IMR-90 (cell line): ENCODE data around the gene RUNDC3A. TPM values are rescaled to one million over a fixed set of nuclear protein-coding genes. Genes with fewer than 3 reads are reported as not detected.

Source experiments
- ATAC-seq: fragments of 200-7000 bp; cut with Tn5 transposase; 2 replicates; pipeline ENCODE4 v1.9.1; 2020; ENCODE audit warnings: low read depth, mild to moderate bottlenecking, moderate library complexity
- BruUV-seq: library from RNA; stranded (reverse); fragments of 400-500 nt; replicated peaks from 2 replicates; lab custom pipeline; 2021; lab: Mats Ljungman, UMichigan
- CTCF ChIA-PET: fragments of 300-600 bp; formaldehyde crosslinking; extraction: SDS; loops from one replicate; lab custom pipeline; 2021; ENCODE audit warnings: antibody characterized with exemption; lab: Yijun Ruan, JAX
- POLR2A ChIA-PET: fragments of 300-600 bp; sonication (Branson Sonifier 250); formaldehyde crosslinking; loops from one replicate; lab custom pipeline; 2022; ENCODE audit warnings: antibody characterized with exemption; ENCODE audit not compliant: unreplicated experiment; lab: Charles Lee
- DNase-seq: peaks from one replicate; pipeline ENCODE4 v3.0.0; 2013
- H2AFZ ChIP-seq: replicated peaks from 2 replicates; pipeline ENCODE3; 2013; ENCODE audit warnings: low read length, mild to moderate bottlenecking; ENCODE audit not compliant: poor library complexity
- H2AK5ac ChIP-seq: 2 replicates; pipeline ENCODE4 v1.6.1; 2013; ENCODE audit warnings: low read depth, low read length, inconsistent platforms
- H2AK9ac ChIP-seq: replicated peaks from 2 replicates; pipeline ENCODE3; 2013; ENCODE audit warnings: mild to moderate bottlenecking, low read depth, low read length, moderate library complexity; ENCODE audit not compliant: poor library complexity
- H2BK120ac ChIP-seq: 2 replicates; pipeline ENCODE4 v1.6.1; 2013; ENCODE audit warnings: low read depth, low read length, inconsistent platforms
- H2BK15ac ChIP-seq: 3 replicates; pipeline ENCODE4 v1.6.1; 2013; ENCODE audit warnings: low read depth, low read length, inconsistent platforms
- H2BK20ac ChIP-seq: 2 replicates; pipeline ENCODE4 v1.6.1; 2013; ENCODE audit warnings: low read depth, mild to moderate bottlenecking, inconsistent platforms, low read length, moderate library complexity
- H2BK5ac ChIP-seq: 2 replicates; pipeline ENCODE4 v1.6.1; 2013; ENCODE audit warnings: mild to moderate bottlenecking, low read depth, low read length, inconsistent platforms; ENCODE audit not compliant: poor library complexity, severe bottlenecking
- H3K14ac ChIP-seq: replicated peaks from 2 replicates; pipeline ENCODE4 v1.6.1; 2013; ENCODE audit warnings: low read depth, low read length, inconsistent platforms
- H3K18ac ChIP-seq: 2 replicates; pipeline ENCODE4 v1.6.1; 2013; ENCODE audit warnings: low read depth, low read length, control low read depth
- H3K23ac ChIP-seq: 2 replicates; pipeline ENCODE4 v1.6.1; 2013; ENCODE audit warnings: low read depth, low read length, inconsistent platforms
- H3K27ac ChIP-seq: 2 replicates; pipeline ENCODE4 v1.5.1; 2013; ENCODE audit warnings: mild to moderate bottlenecking, control low read depth, low read length; ENCODE audit not compliant: insufficient read depth
- H3K27me3 ChIP-seq: 2 replicates; pipeline ENCODE4 v1.6.1; 2013; ENCODE audit warnings: low read length; ENCODE audit not compliant: control insufficient read depth, insufficient read depth
- H3K36me3 ChIP-seq: 2 replicates; pipeline ENCODE4 v1.6.1; 2013; ENCODE audit warnings: low read length, mixed read lengths; ENCODE audit not compliant: control insufficient read depth, insufficient read depth
- H3K4ac ChIP-seq: 2 replicates; pipeline ENCODE4 v1.6.1; 2013; ENCODE audit warnings: low read depth, low read length, inconsistent platforms
- H3K4me1 ChIP-seq: 2 replicates; pipeline ENCODE4 v1.6.1; 2013; ENCODE audit warnings: low read length, mixed read lengths; ENCODE audit not compliant: control insufficient read depth, insufficient read depth
- H3K4me2 ChIP-seq: 2 replicates; pipeline ENCODE4 v1.6.1; 2013; ENCODE audit warnings: low read depth, mild to moderate bottlenecking, control low read depth, low read length, moderate library complexity
- H3K4me3 ChIP-seq: 2 replicates; pipeline ENCODE4 v1.5.1; 2013; ENCODE audit warnings: low read depth, mild to moderate bottlenecking, control low read depth, low read length, moderate library complexity; ENCODE audit not compliant: insufficient read depth
- H3K56ac ChIP-seq: 2 replicates; pipeline ENCODE4 v1.6.1; 2013; ENCODE audit warnings: low read length, inconsistent platforms; ENCODE audit not compliant: insufficient read depth; ENCODE audit errors: extremely low read depth
- H3K79me1 ChIP-seq, 2 experiments: 2 replicates each; pipeline ENCODE4 v1.6.1; 2013; ENCODE audit warnings: low read length in 2 of 2, inconsistent platforms in 1 of 2, low read depth in 1 of 2
- H3K9ac ChIP-seq: 2 replicates; pipeline ENCODE4 v1.6.1; 2013; ENCODE audit warnings: low read depth, low read length, control low read depth
- H3K9me1 ChIP-seq: 2 replicates; pipeline ENCODE4 v1.6.1; 2013; ENCODE audit warnings: low read length, inconsistent platforms; ENCODE audit not compliant: insufficient read depth
- H3K9me3 ChIP-seq: 2 replicates; pipeline ENCODE4 v1.6.1; 2013; ENCODE audit warnings: low read length; ENCODE audit not compliant: control insufficient read depth, insufficient read depth
- H4K20me1 ChIP-seq: 2 replicates; pipeline ENCODE4 v1.6.1; 2013; ENCODE audit warnings: low read length, inconsistent platforms; ENCODE audit not compliant: insufficient read depth
- H4K5ac ChIP-seq: 2 replicates; pipeline ENCODE4 v1.6.1; 2013; ENCODE audit warnings: mild to moderate bottlenecking, low read depth, low read length, control low read depth
- H4K8ac ChIP-seq, 2 experiments: 2 replicates each; pipeline ENCODE4 v1.6.1; 2013; ENCODE audit warnings: low read depth in 2 of 2, low read length in 2 of 2, control low read depth in 1 of 2, inconsistent platforms in 1 of 2
- H4K91ac ChIP-seq: 2 replicates; pipeline ENCODE4 v1.6.1; 2013; ENCODE audit warnings: low read depth, low read length, inconsistent platforms; ENCODE audit not compliant: insufficient read depth
- BHLHE40 ChIP-seq: fragments of 150-350 bp; IDR thresholded peaks from 2 replicates; pipeline ENCODE4 v1.6.1; 2016; ENCODE audit warnings: mild to moderate bottlenecking, low read depth, low read length
- CEBPB ChIP-seq: IDR thresholded peaks from 2 replicates; pipeline ENCODE4 v1.6.1; 2012; ENCODE audit warnings: low read depth, low read length, improper control_type of control experiment
- CHD1 ChIP-seq: IDR thresholded peaks from 2 replicates; pipeline ENCODE4 v1.6.1; 2012; ENCODE audit warnings: low read depth, low read length, improper control_type of control experiment
- MAFK ChIP-seq: IDR thresholded peaks from 2 replicates; pipeline ENCODE4 v1.6.1; 2012; ENCODE audit warnings: low read depth, low read length, improper control_type of control experiment
- MAZ ChIP-seq: IDR thresholded peaks from 2 replicates; pipeline ENCODE4 v1.6.1; 2012; ENCODE audit warnings: low read depth, mild to moderate bottlenecking, low read length, improper control_type of control experiment, moderate library complexity, borderline replicate concordance
- MXI1 ChIP-seq: IDR thresholded peaks from 2 replicates; pipeline ENCODE4 v1.6.1; 2012; ENCODE audit warnings: low read depth, mild to moderate bottlenecking, low read length, moderate library complexity, borderline replicate concordance
- NFE2L2 ChIP-seq: fragments of 150-350 bp; IDR thresholded peaks from 2 replicates; pipeline ENCODE4 v1.6.1; 2016; ENCODE audit warnings: low read depth, mild to moderate bottlenecking, low read length
- RAD21 ChIP-seq: IDR thresholded peaks from 2 replicates; pipeline ENCODE4 v1.6.1; 2012; ENCODE audit warnings: low read length, improper control_type of control experiment
- RCOR1 ChIP-seq: IDR thresholded peaks from 2 replicates; pipeline ENCODE4 v1.6.1; 2012; ENCODE audit warnings: mild to moderate bottlenecking, low read length, improper control_type of control experiment; ENCODE audit not compliant: insufficient replicate concordance
- SMC3 ChIP-seq: fragments of 150-350 bp; IDR thresholded peaks from 2 replicates; pipeline ENCODE4 v1.6.1; 2016; ENCODE audit warnings: low read depth, mild to moderate bottlenecking, antibody characterized with exemption, low read length, moderate library complexity
- USF2 ChIP-seq: fragments of 150-350 bp; IDR thresholded peaks from 2 replicates; pipeline ENCODE4 v1.6.1; 2017; ENCODE audit warnings: mild to moderate bottlenecking, antibody characterized with exemption, low read length, low read depth
- WGBS, 2 experiments: methylation state at CpG; one replicate each; pipeline versions ENCODE4 v1.1.5 to v1.1.7; 2013; ENCODE audit warnings: missing lambda C conversion rate in 2 of 2; ENCODE audit not compliant: insufficient read length in 1 of 2; ENCODE audit errors: extremely low coverage in 2 of 2; 5-methylcytosine and 5-hydroxymethylcytosine counted together
- dilution Hi-C: fragments of 300-500 bp; cut with HindIII; formaldehyde crosslinking; loops from one replicate; pipeline ENCODE4 v1.14.3; 2018; ENCODE audit warnings: low sequenced_read_pairs; ENCODE audit not compliant: unreplicated experiment
- in situ Hi-C: fragments of 300-500 bp; cut with MboI; formaldehyde crosslinking; loops from 3 replicates; pipeline ENCODE4 v1.14.3; 2019; ENCODE audit warnings: low sequenced_read_pairs, inconsistent platforms, mixed read lengths
- intact Hi-C: fragments of 100-400 bp; cut with micrococcal nuclease; formaldehyde crosslinking; loops from 2 replicates; pipeline ENCODE4 v1.10.0; 2022
- polyA plus RNA-seq, 3 experiments: library from polyadenylated mRNA; depleted of rRNA; stranded (reverse); fragments of >200 nt; gene quantifications; 2 replicates each; pipeline ENCODE4 v1.2.3, GENCODE V29; 2012; ENCODE audit warnings: low replicate concordance in 1 of 3
- total RNA-seq: library from RNA; depleted of rRNA; stranded (reverse); fragments of >200 nt; gene quantifications from 2 replicates; pipeline ENCODE4 v1.2.3, GENCODE V29; 2012
- TF ChIP-seq, protein P1 (sequence below): fragments of 150-350 bp; IDR thresholded peaks from 2 replicates; pipeline ENCODE4 v1.6.1; 2016; ENCODE audit warnings: low read depth, mild to moderate bottlenecking, low read length, moderate library complexity, borderline replicate concordance

RUNDC3A gene
- total and polyA plus RNA-seq, 2 of the 4 experiments (the other 2 are of a cell fraction): under 0.01 to 0.34 TPM

DNA sequence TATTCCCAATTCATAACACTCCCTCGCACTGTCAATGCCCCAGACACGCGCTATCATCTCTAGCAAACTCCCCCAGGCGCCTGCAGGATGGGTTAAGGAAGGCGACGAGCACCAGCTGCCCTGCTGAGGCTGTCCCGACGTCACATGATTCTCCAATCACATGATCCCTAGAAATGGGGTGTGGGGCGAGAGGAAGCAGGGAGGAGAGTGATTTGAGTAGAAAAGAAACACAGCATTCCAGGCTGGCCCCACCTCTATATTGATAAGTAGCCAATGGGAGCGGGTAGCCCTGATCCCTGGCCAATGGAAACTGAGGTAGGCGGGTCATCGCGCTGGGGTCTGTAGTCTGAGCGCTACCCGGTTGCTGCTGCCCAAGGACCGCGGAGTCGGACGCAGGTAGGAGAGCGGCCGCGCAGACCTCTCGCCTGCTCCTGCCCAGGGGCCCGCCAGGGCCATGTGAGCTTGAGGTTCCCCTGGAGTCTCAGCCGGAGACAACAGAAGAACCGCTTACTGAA, 36.6 kb downstream of the RUNDC3A start, which contains the start of gene GRN (continued):
- peak; percentile 100 for TF ChIP-seq USF2

DNA sequence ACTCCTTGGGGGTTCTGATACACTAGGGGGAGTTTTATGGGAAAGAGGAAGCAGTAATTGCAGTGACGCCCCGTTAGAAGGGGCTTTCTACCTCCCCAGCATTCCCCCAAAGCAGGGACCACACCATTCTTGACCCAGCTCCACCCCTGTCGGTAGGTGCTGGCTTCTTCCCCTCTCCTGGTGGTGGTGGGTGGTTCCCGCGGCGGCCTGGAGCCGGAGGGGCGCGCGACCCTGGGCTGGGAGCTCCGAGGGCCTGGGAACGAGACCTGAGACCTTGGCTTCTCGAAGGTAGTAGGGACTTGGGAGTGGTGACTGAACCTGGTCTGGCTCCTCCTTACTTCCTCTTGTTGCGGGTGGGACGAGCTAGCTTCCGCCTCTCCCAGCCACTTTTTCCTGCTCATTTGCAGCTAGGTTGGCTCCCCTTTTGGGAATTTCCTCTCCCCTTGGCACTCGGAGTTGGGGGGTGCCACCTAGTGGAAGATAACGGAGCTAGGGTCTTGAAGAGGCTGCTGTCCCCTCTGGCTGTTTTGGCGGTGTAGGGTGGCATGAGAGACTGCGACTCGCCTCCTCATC, 37.1 kb downstream of the RUNDC3A start:
- Histone ChIP-seq H3K18ac (no peak overlapping the region), H3K56ac (0 out of 2 replicates have a peak overlapping the region, but pooled peaks have one; percentile 17), H3K4ac (peak overlapping the region; percentile 24; the same call in 1 of the 2 replicates), H2BK15ac (no peak overlapping the region), H2AFZ (peak overlapping the region; percentile 76), H4K8ac (peak overlapping the region in 1 of 2 experiments; percentile 37; a peak in 1 of 4 replicates), H3K4me2 (peak overlapping the region; percentile 74), H3K9me1 (peaks cover 10% of the 10 kb centered on the region; the same call in 1 of the 2 replicates), H3K4me1 (peaks cover 4% of the 10 kb centered on the region; the same call in 1 of the 2 replicates), H3K23ac (peak overlapping the region; percentile 61), H2AK5ac (peak overlapping the region; percentile 5; the same call in 1 of the 2 replicates), H2BK120ac (no peak overlapping the region), H4K5ac (peak overlapping the region; percentile 6; the same call in 1 of the 2 replicates), H4K20me1 (peaks cover 11% of the 10 kb centered on the region; the same call in 1 of the 2 replicates), H3K4me3 (peak overlapping the region; percentile 56), H3K14ac (peak overlapping the region; percentile 44), H2BK5ac (no peak overlapping the region), H3K9ac (peak overlapping the region; percentile 72), H3K27ac (peak overlapping the region; percentile 7; the same call in 1 of the 2 replicates), H2BK20ac (no peak overlapping the region), H4K91ac (no peak overlapping the region), H3K36me3 (peaks cover 9% of the 10 kb centered on the region), H3K27me3 (no peaks in the 10 kb centered on the region), H3K9me3 (no peaks in the 10 kb centered on the region), H2AK9ac (peak overlapping the region; percentile 93), H3K79me1 (peaks cover 5 to 27% of the 10 kb centered on the region in 2 experiments)
- dilution Hi-C loops: no loop called here
- in situ Hi-C loops: no loop called here
- no TSS peak for BruUV-seq
- CTCF ChIA-PET: interaction anchor here (0.5 to 1.5 kb wide), 9 partner anchors 12 to 177 kb away, joined by 3 to 4 read pairs (median 3); no protein-coding TSS in a partner anchor
- intact Hi-C loops: loop anchor here (5.0 kb wide), 1 partner anchor 143 kb away; no protein-coding TSS in a partner anchor
- POLR2A ChIA-PET: no interaction called here
- DNase-seq (peak; percentile 59), ATAC-seq (peak; percentile 18)
- no CpG with 5 or more reads among the region's 21 CpGs for WGBS, 2 experiments
- no peak for TF ChIP-seq CEBPB
- TF ChIP-seq, protein P1, sequence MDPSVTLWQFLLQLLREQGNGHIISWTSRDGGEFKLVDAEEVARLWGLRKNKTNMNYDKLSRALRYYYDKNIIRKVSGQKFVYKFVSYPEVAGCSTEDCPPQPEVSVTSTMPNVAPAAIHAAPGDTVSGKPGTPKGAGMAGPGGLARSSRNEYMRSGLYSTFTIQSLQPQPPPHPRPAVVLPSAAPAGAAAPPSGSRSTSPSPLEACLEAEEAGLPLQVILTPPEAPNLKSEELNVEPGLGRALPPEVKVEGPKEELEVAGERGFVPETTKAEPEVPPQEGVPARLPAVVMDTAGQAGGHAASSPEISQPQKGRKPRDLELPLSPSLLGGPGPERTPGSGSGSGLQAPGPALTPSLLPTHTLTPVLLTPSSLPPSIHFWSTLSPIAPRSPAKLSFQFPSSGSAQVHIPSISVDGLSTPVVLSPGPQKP: no peak
- TF ChIP-seq NFE2L2: no peak
- peak; percentile 45 for TF ChIP-seq SMC3
- TF ChIP-seq RCOR1: no peak
- TF ChIP-seq CHD1: no peak
- no peak for TF ChIP-seq USF2
- TF ChIP-seq MAZ: peak; percentile 23; the same call in 1 of the 2 replicates
- no peak for TF ChIP-seq BHLHE40
- TF ChIP-seq MXI1: no peak
- TF ChIP-seq MAFK: no peak
- peak; percentile 57 for TF ChIP-seq RAD21
